GM19438 (cell line): ENCODE data around the gene HLCS.

ENCODE experiments used
- ATAC-seq: cut with Tn5 transposase; IDR thresholded peaks from one replicate; pipeline ENCODE4 v1.9.1; 2021; ENCODE audit warnings: low read depth; ENCODE audit not compliant: unreplicated experiment

HLCS gene

DNA sequence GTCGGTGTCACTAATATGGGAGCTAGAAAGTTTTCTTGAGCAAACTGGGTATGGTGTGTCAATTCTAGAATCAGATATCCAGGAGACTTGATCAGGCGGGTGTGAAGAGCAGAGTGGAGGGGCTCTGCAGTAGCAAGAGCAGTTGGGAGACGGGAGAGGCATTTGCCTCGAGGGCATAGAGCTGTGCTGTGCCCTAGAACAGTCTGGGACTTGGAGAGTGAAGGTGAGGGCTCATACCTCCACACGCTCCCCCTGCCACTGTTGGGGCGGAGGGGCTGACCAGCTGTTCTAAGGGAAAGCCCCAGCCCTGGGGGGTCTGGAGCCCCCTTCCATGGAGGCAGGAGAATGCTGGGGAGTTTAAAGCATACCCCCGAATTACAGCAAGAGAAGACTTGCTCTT is 233.7 kb downstream of the HLCS start:
- no peak for ATAC-seq

- no peak for ATAC-seq
These were observed 234.3 kb downstream of the HLCS start for GRCh38 chr21:36732217-36732616.

- ATAC-seq, result no peak
These were observed 235.9 kb downstream of the HLCS start for GRCh38 chr21:36730291-36731281.

GRCh38 chr21:36729310-36729970 is 237.0 kb downstream of the HLCS start:
- ATAC-seq, result no peak

- ATAC-seq, result no peak
These were observed 237.9 kb downstream of the HLCS start for GRCh38 chr21:36728371-36729111.

DNA sequence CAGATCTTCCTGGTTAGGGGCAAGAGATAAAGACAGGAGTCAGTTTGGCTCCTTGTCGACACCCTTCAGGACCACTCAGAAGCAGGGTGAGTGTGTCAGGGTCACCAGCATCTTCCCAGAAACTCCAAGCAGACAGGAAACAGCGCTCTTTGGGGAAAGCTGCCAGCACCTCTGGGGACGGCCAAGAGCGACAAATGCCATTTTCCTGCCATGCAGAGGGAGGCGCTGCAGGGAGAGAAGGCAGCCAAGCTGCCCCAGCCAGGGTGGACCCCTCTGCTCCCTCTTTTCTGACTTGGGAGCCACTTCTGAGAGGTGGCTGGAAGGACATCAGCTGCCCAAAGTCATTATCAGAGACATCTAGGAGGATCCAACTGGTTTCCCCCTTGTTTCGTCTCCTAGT is 238.6 kb downstream of the HLCS start:
- no peak for ATAC-seq

GRCh38 chr21:36725793-36726386 is 240.6 kb downstream of the HLCS start:
- ATAC-seq, result no peak

GRCh38 chr21:36724660-36725059 is 241.8 kb downstream of the HLCS start:
- ATAC-seq, result no peak

- no peak for ATAC-seq
These were observed 243.0 kb downstream of the HLCS start for GRCh38 chr21:36723371-36723881.

- no peak for ATAC-seq
These were observed 243.8 kb downstream of the HLCS start for GRCh38 chr21:36722370-36723368.

- no peak for ATAC-seq
These were observed 244.7 kb downstream of the HLCS start for GRCh38 chr21:36721817-36722216.

GRCh38 chr21:36719614-36720013 is 246.9 kb downstream of the HLCS start:
- ATAC-seq, result no peak

DNA sequence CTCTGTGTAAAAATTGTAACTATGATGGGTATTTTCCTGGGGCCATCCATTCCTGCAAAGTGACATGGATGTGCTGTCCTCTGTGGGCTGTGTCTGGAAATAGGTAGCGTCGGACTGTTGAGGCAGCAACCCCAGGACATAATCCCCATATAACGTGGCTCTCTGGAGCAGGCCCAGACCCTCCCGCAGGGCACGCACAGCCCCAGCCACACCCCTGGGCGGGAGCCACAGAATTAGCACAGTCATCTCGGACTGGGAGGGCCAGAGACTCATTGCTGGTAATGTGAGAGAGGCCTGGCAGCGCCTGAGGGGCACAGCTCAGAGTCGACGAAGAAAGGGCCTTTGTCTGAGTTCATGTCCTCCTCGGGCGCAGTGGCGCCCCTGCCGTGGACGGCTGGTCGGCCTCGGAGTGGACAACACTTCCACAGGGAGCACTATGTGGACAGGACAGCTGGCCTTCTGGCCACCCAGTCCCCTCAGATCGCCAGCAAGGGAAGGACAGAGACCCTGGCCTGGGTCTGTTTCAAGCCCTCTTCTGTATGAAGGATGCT is 247.4 kb downstream of the HLCS start:
- no peak for ATAC-seq

DNA sequence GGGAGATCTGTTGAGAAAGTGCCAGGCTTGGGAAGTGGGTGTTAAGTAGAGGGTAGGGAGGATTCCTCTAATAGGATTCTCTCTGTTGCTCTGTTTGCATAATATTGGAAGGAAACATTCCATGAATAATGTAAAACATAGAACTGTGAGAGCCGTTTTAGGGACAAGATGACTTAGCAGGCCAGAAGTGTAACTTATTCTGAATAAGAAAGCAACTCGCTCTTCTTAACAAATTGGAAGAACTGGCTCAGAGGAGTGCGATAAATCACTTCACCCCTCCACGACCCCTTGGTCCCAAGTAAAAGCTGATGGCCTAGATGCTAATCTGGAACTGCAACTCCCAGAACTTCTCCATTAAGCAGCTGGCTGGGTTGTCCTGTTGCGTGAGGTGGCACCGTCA is 248.5 kb downstream of the HLCS start:
- ATAC-seq, result no peak

DNA sequence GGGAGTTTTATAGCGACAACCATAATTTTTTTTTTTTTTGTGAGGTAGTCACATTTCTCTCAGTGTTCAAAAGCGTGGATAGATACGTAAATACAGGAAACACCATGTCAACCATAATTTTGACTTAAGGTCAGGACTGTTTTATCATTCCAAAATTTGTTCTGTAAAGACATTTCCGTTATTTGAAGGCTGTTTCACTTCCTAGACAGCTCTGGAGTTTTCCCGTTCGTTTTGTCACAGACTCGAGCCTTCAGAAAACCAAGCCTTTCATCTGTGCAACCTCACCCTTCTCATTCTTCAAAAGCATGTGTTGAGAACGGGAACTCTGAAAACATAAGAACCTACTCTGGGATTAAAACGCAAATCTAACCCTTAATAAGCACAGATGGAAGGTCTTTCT is 249.6 kb downstream of the HLCS start:
- ATAC-seq, result no peak

- no peak for ATAC-seq
These were observed 250.1 kb downstream of the HLCS start for GRCh38 chr21:36716387-36716786.

DNA sequence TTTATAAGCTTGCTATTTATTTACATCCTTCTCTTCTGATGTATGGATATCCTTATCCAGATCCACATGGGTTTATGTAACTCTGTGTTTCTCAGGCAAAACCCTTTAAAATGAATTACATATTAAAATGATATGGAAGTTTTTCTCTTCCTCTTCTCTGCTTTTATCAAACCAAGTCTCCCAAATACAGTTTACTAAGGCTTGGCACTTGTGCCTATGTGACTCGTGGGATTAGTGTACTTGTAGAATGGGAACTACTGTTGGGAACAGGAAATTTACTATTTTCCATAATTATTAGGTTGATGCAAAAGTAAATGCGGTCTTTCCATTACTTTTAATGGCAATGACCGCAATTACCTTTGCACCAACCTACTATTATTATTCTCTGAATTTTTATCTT is 252.7 kb downstream of the HLCS start:
- ATAC-seq, result no peak

- no peak for ATAC-seq
These were observed 255.8 kb downstream of the HLCS start for GRCh38 chr21:36710729-36711048.
